ENCODE results near the gene YIPF2.
"Not testable (repeated sequence)": the region's sequence is repeated elsewhere in the genome, so short reads cannot be mapped to it uniquely, and the experiment has no call there.

Gene YIPF2

DNA sequence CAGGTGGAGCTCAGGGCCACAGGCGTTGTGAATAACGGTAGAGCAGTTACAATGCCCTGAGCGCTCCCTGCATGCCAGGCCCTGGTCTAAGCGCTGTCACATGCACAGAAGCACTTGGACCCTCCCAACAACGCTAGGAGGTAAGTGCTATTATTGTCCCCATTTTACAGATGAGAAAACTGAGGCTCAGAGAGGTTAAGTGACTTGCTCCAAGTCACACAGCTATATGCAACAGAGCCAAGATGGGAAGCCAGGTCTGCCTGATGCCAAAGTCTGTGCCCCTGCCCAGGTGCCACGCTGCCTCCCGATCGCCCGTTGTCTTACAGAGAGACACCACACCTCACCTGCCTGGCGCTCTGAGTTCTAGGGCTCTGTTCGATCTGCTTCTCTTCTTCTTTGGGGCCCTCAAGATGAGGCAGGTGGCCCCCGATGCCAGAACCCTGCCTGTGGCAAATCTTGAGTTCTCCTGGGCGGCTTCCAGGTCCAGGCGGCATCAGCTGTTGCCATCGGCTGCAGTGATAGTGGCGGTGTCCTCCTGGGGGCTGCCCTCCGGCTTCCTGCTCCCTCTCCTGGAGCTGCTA, 20.0 kb downstream of the YIPF2 start:
- no peak for DNase-seq (ENCODE audit: low read depth)

DNA sequence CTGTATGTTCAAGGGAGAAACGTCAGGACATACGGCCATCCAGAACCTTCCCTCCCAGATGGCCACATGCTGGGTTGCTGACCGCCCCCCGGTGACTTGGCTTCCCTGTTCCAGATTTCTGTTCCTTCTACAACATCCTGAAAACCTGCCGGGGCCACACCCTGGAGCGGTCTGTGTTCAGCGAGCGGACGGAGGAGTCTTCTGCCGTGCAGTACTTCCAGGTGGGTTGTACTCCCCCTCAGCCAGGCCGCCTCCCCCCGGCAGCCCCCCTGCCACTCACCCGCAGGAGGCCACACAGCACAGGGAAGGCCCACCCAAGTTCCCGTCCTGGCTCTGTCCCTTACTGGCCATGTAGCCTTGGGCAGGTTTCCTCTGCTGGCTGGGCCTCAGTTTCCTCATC, 20.5 kb downstream of the YIPF2 start:
- DNase-seq (ENCODE audit: low read depth) = no peak

DNA sequence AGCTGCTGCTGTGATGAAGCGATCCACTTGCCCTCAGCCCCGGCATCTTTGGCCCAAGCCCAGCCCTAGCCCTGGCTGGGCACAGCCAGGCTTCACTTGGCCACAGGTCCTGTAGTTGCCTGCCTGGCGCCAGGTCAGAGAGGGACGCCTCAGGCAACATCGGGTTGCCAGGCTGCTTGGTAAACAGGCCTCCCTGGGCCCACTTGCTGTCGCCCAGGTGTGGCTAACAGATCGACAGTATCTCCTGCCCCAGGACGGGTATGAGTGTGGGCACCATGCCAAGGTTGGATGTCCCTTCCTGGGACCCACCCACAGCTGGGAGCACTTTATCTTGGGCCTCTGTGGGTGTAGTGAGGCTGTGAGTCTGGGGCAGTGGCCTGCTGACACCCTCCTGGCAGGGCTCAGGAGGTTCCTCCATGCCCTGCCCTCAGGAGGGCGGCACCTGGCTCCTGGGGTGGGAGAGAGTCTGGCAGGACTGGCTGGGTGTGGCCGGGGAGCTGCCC, 29.2 kb downstream of the YIPF2 start:
- DNase-seq (ENCODE audit: low read depth) = no peak

DNA sequence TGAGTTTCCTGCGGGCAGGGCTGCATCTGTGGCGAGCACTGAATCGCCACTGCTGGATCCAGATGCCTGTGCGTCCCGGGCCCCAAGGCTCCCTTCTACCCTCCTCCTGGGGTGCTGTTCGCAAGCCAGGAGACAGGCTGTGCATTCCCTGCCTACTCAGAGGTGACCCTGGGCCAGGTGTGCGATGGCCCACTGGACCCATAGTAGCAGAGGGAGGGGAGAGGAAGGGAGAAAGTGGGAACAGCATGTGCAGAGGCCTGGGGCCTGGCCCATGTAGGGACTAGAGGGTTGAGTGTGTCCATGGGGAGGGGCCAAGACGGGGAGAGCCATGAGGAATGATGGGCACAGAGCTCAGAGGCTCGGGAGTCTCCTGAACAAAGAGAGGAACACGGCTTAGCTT, 29.8 kb downstream of the YIPF2 start:
- DNase-seq (ENCODE audit: low read depth) = no peak

DNA sequence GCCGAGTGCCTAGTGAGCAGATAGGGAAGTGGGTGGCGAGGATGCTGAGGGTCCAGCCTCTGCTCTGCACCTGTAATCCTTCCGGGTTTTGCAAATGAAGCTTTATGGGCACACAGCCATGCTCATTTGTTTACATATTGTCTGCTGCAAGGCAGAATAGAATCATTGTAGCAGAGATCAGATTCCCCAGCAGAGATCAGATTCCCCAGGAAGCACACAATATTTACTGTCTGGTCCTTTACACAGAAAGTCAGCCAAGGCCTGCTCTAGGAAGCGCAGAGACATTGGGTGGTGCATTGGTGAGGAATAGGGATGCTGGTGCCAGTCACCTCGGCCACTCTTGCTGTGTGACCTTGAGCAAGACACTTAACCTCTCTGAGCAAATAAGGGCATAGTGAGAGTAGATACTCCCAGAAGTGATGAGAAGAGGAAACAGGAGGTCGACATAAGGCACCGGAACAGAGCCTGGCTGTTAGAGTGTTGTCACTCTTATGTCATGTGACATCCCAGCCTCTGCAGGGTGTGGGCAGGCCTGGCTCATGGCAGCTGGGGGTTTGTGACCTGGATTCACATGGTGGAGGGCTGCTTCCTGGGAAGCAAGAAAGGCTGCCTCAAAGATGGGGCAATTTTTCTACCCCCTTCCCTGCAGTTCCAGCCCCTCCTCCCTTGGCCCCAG, 31.4 kb downstream of the YIPF2 start:
- no peak for DNase-seq (ENCODE audit: low read depth)

DNA sequence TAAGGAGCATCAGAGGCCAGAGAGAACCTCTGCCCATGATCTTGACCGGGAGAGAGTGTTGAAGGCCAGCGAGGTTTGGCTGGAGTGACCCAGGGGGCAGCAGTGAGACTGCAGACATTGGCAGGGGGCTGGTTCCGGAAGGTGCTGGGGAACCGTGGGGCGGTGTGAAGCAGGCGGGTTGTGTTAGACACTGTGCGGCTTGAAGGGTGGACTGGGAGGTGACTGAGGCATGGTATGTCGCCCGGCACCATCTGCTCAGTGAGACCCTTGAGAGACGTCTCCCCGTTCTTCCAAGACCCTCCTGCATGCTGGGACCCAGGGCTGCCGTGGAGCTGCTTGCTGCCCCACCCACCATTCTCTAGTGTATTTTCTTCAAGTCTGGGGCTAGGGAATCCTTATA, 32.5 kb downstream of the YIPF2 start:
- no peak for DNase-seq (ENCODE audit: low read depth)

DNA sequence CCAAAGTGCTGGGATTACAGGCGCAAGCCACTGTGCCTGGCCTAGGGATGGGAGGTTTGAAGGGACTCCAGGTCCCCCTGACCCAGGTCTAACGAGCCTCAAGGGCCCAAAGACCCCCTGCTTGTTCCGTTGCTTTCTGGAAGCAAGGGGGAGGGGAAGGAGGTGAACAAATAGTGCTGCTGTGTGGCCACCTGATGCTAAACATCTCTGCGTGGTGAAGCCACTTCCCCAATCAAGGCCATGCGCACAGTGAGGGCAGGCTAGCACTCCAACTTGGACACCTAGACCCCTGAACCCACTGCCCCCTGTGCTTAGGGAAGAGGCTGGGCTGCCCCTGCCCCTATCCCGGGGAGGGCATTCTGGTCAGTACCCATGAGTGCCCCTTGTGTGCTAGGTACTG, 33.1 kb downstream of the YIPF2 start:
- no peak for DNase-seq (ENCODE audit: low read depth)

DNA sequence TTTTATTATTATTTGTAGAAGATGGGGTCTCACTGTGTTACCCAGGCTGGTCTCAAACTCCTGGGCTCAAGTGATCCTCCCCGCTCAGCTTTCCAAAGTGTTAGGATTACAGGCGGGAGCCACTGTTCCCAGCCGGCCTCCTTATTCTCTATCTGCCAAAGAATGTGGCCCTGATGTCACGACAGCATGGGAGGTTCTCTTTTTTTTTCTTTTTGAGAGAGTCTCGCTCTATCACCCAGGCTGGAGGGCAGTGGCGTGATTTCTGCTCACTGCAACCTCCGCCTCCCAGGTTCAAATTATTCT, 33.6 kb downstream of the YIPF2 start:
- no peak for DNase-seq (ENCODE audit: low read depth)

DNA sequence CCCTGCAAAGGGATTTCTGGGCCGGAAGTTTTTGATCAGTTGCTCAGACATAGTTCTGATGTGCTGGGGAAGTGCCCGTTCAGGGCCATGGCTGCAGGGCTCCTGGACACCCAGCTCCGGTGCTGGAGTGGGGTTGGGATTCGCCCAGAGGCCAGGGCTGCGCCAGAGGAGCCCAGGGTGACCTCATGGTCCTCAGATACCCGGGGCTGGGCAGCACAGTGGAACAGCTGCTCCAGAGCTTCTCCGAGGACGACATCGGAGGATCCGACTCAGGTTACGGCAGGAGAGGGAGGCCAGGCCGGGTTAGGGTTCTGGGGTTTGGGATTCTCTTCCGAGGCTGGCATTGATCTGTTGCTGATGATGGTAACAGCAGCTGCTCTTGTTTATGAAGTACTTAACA, 36.2 kb downstream of the YIPF2 start:
- no peak for DNase-seq (ENCODE audit: low read depth)

DNA sequence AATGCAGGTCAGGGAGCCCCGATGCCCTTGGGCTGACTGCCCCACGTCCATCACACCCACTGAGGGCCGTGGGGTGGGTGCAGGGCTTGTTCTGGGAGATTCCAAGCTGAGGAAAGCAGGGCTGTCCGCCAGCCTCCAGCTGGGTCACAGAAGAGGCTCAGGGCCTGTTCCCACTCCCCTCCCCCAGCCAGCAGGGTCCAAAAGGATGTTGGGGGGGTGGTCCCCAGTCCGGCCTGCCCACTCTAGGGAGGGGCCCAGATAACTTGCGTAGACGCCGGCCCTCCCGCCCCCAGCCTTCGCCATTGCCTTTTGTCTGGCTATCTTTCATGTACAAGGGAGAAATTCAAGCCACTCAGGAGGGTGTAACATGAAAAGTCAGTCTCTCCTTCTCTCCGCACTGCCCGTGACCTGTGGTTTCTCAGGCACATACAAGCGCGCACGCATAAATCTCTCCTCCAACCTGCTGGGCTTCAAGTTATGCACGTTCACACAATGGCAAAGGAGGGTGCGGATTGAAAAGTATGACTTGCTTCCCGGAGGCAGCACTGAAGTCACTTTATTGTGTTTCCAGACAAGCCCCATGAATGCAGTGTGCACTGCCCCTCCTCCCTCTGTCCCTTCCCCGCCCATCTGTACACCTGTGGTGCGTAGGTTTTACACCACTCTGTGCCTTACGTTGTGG, 36.9 kb downstream of the YIPF2 start:
- DNase-seq (ENCODE audit: low read depth) = no peak

DNA sequence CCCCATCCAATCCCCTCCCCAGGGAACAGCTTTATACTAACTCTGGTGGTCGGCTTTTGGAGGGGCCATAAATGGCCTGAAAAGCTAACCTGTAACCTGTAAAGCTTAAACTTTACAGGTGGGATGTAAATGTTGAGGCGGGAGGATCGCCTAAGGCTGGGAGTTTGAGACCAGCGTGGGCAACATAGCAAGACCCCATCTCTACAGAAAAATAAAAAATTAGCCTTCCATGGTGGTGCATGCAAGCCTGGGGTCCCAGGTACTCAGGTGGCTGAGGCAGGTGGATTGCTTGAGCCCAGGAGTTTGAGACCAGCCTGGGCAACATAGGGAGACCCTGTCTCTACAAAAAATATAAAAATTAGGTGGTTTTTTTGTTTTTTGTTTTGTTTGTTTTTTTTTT, 38.6 kb downstream of the YIPF2 start:
- DNase-seq (ENCODE audit: low read depth) = no peak

DNA sequence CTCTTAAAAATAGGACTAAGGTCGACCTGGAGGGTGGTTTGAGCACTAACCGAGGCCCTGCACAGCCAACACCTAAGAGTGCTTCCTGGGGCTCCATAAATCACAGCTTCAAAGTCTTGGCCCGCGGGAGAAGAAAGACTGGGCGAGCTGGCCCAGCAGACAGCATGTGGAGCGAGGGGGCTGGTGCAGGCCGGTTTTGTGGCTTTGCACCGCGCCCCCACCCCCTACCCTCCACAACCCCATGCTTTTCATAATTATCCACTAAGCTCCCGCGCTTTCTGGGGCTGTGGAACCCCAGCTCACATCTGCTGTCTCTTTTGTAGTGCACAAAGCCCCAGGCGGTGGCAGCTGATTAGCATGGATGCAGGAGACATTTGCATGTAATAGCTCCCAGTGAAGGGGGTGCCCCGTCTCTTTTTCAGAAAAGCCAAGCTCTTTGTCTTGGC, 40.0 kb downstream of the YIPF2 start:
- no peak for DNase-seq (ENCODE audit: low read depth)

DNA sequence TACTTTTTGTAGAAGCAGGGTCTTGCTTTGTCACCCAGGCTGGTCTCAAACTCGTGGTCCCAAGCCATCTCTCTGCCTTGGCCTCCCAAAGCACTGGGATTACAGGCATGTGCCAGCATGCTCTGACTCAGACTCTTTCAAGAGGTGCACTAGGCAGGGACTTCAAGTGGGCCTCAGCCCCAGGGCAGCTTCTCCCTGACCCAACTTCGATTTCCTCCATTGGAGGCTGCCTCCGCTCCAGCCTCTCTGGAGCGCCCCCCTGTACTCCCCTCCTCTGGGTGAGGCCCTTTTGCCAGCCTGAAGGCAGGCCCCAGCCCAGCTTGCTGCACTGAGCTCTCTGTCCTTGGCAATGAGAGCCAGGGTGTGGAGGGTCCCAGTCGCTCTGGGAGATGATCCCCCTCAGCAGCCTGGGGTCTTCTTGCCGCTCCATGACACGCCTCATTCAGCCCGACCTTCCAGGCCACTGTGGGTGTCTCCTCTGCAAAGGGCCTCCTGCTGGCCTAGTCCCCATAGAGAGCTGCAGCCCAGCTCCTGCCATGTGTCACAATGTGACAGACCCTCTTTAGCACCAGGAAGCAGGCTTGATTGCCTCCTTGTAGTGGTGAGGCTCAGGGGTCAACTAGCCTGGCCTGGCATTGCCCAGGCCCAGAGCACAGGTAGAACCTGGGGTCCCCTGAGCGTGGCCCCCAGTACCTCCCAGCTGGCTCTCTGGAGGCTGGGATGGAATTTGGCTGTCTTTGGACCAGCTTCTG, 40.6 kb downstream of the YIPF2 start:
- no peak for DNase-seq (ENCODE audit: low read depth)

DNA sequence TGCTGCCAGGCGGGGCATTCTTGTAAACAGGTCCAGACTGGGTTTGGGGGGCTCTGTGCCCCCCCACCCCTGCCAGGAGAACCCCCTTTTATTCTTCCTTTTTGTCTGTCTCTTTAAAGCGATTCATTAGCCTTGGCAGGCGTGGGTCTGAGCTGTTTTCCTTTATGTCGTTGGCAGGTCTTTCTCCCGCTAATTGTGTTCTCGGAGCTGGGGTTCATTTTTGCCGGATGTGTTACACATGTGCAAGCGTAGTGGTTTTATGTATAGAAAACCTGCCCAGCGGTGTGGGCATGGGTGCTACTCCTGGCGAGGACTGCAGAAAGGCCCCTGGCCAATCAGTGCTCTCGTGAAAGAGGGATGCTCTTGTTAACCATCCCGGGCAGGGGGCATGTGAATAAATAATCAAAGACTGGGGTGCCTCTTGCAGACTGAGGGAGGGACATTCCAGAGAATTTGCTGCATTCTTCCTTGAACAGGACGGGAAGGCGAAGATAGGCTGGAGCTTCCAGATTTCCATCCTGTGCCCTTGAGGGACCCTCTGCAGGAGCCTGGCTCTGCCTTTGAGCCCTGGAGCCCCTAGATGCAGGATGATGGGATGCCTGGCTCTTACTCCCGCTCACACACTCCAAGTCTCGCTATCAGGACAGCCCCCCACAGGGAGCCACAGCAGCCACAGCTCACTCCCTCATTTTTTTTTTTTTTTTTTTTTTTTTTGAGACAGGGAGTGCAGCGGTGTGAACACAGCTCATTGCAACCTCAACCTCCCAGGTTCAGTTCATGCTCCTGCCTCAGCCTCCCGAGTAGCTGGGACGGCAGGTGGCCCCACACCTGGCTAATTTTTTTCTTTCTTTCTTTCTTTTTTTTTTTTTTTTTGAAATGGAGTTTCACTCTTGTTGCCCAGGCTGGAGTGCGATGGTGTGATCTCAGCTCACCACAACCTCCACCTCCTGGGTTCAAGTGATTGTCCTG, 43.0 kb downstream of the YIPF2 start:
- no peak for DNase-seq (ENCODE audit: low read depth)

DNA sequence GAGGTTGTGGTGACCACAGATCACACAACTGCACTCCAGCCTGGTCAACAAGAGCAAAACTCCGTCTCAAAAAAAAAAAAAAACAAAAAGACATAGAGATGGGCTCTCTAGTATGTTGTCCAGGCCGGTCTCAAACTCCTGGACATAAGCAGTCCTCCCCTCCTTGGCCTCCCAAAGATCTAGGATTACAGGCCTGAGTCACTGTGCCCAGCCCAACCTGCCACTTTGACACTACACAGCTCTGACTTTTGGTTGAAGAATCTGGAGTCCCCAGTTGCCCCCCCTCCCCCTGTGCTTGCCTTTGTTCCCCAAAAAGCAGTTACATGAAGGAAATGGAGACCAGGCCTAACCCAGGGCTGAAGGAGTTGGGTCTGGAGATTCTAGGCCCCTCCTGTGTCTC, 44.2 kb downstream of the YIPF2 start:
- DNase-seq (ENCODE audit: low read depth) = no peak

DNA sequence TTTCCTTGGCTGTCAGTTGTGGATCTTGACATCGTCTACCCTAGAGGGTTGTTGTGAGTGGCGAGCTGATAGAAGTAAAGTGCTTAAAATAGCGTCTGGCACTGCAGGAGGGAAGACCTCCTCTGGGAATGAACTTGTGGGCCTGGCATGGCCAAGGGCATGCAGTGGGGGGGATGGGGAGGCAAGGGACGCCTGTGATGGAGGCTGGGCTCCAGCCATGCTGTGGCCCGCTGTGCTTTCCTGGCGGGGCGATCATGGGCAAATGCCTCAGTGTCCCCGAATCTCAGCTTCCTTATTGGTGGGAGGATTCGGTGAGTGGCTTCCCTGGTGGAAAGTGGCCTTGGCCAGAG, 46.4 kb downstream of the YIPF2 start:
- no peak for DNase-seq (ENCODE audit: low read depth)

DNA sequence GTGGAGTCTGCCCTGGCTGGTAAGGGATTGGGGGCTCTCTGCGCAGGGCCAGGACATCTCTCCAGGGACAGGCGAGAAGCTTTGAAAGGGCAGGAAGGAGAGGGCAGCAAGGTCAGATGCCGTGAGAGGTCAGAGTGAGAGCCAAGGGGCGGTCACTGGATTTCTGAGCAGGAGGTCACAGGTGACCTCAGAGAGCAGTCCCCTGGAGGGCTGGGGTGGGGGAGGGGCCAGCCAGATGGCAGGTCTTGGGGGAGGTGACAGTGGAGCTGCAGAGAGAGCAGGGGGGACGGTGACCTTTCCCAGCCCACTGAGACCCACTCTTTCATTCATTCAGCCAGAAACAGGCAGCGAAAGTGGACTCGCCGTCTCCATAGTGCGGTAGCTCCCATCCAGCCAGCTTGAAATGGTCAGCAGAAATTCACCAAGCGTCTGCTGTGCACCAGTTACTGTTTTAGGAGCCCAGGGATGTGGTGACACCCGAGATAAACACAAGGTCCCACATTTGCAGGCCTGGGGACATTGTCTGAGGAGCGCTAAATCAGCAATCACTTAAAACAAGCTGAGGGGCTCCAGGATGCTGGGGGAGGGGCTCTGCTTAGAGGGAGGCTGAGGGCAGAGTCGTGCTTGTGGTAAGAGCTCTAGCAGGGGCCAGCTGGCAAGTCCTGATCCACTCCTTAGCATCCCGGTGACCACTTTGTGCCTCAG, 46.9 kb downstream of the YIPF2 start:
- DNase-seq (ENCODE audit: low read depth) = no peak

DNA sequence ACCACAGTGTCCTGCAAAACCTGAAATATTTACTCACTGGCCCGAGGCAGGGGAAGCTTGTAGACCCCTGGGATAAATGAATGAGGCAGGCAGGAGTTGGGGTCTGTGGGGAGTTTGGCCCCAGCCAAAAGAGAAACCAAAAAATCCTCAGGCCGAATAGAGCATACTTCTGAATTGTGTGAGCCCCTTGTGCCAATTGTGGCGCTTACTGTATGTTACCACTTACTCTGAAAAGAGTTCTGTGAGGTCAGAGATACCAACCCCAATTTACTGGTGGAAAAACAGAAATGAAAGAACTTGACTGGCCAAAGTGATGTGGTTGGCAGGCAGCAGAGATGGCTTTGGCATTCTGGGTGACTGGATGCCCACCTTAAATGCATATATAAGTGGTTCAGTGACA, 50.2 kb downstream of the YIPF2 start:
- no peak for DNase-seq (ENCODE audit: low read depth)

DNA sequence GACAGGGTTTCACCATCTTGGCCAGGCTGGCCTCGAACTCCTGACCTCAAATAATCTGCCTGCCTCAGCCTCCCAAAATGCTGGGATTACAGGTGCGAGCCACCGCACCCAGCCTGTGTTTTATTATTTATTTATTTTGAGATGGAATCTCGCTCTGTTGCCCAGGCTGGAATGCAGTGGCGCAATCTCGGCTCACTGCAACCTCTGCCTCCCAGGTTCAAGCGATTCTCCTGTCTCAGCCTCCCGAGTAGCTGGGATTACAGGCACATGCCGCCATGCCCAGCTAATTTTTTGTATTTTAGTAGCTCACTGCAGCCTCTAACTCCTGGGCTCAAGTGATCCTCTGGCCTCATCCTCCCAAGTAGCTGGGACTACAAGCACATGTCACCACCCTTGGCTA, 50.8 kb downstream of the YIPF2 start:
- not testable (repeated sequence) for DNase-seq (ENCODE audit: low read depth)

DNA sequence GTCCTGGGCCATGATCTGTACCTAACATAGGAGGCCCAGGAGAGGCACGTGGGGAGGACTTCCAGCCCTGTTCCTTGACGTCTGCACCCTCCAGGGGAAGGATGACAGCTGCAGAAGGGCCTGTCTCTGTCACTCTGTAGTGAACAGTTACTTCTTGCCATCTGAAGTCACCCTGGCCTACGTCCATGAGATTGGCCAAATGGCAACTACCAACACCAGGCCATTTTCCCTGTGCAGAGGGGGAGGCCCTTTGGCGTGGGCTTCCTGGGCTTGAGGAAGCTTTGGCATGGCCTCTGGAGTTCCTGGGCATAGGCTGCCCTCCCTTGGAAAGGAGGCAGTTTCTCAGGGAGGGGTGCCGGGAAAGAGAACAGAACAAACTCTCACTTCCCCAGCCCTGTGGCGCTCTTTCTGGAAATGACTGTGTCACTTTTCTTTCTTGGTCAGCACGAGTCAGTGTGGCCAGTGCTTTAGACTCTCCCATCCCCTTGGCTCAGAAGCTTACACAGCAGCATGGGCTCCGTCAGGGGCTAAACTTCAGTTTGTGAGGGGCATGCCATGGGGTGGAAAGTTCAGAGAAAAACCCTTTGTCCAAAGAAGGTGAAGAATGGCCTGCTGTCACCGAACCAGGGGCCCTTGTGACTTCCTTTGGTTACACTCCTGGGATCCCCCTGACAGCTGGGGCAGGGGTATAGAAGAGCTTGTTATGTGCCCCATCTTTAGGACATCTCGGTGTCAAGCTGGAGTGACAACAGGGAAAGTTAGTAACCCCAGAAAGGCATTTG, 51.8 kb downstream of the YIPF2 start:
- no peak for DNase-seq (ENCODE audit: low read depth)

Data from T follicular helper cell (primary cell).